Fibroblast of lung (primary cell): ENCODE data around the gene NPIPB6.

Experiments
- CTCF ChIP-seq, 2 donors: IDR thresholded peaks in 1 of 2; conservative IDR thresholded peaks in 1 of 2; 1 replicate in 1 of 2; 2 replicates in 1 of 2; pipeline ENCODE4 v1.5.1; 2011 to 2012; ENCODE audit warnings: low read length in 2 of 2, control low read depth in 1 of 2, inconsistent platforms in 1 of 2, low read depth in 1 of 2, mild to moderate bottlenecking in 1 of 2
- EZH2 ChIP-seq: IDR thresholded peaks from 2 replicates; pipeline ENCODE4 v1.5.1; 2012; ENCODE audit warnings: low read length, control low read depth, mild to moderate bottlenecking; ENCODE audit errors: missing control alignments

DNA sequence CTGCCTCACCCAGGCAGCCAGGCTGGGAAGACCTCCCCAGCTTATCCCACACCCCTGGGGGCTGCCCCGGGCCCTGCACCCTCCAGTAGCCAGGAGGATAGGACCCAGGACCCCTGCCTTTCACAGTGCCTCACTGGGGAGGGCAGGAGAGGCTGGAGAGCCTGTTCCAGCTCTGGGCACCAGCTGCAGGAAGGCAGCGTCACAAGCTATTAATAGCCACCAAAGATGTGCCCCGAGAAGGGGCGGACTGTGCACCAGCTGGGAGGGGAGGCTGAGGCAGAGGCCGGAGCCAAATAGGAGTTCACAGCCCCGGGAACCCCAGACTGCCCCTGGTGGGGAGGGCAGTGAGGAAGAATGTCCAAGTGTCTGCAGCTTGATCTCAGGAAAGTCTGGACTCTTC is 62.2 kb downstream of the NPIPB6 start:
- TF ChIP-seq CTCF (conservative IDR thresholded peaks at IDR 0.05 in 1 of 2, IDR thresholded peaks at IDR 0.05 in 1 of 2; ENCODE audit: low read depth in 1 of 2, low read length in 2 of 2) (no peak), EZH2 (no peak)
